ENCODE results near the gene SNAP47.

The SNAP47 gene

GRCh38 chr1:227797625-227798024 is 62.4 kb downstream of the SNAP47 start:
- no peak for DNase-seq (ENCODE audit: low spot score)

GRCh38 chr1:227798078-227798802 is 63.0 kb downstream of the SNAP47 start:
- DNase-seq (ENCODE audit: low spot score), result no peak

GRCh38 chr1:227799756-227800155 is 64.5 kb downstream of the SNAP47 start:
- no peak for DNase-seq (ENCODE audit: low spot score)

- no peak for DNase-seq (ENCODE audit: low spot score)
These were observed 68.7 kb downstream of the SNAP47 start for GRCh38 chr1:227803933-227804332.

GRCh38 chr1:227805606-227806197 is 70.5 kb downstream of the SNAP47 start:
- DNase-seq (ENCODE audit: low spot score), result peak; percentile 87

GRCh38 chr1:227808566-227808965 is 73.3 kb downstream of the SNAP47 start:
- no peak for DNase-seq (ENCODE audit: low spot score)

GRCh38 chr1:227809026-227809425 is 73.8 kb downstream of the SNAP47 start:
- DNase-seq (ENCODE audit: low spot score), result no peak

- no peak for DNase-seq (ENCODE audit: low spot score)
These were observed 78.7 kb downstream of the SNAP47 start for GRCh38 chr1:227813962-227814361.

- no peak for DNase-seq (ENCODE audit: low spot score)
These were observed 80.5 kb downstream of the SNAP47 start, which contains the start of gene PRSS38 for GRCh38 chr1:227815468-227816409. TSS of gene PRSS38 (plus strand) at chr1:227815675. CDS start at chr1:227815717, 42 bp downstream.

- DNase-seq (ENCODE audit: low spot score), result no peak
These were observed 81.7 kb downstream of the SNAP47 start for GRCh38 chr1:227816750-227817446.

- DNase-seq (ENCODE audit: low spot score), result no peak
These were observed 88.3 kb downstream of the SNAP47 start for GRCh38 chr1:227823537-227823936.

GRCh38 chr1:227824204-227824603 is 89.0 kb downstream of the SNAP47 start:
- no peak for DNase-seq (ENCODE audit: low spot score)

GRCh38 chr1:227828786-227829185 is 93.6 kb downstream of the SNAP47 start:
- DNase-seq (ENCODE audit: low spot score), result no peak

All from AG20443 (cell line).